HEK293 (cell line): Measurements from ENCODE around the gene ASCL4.

Experiments used
- BCL6B ChIP-seq: fragments of 450-650 bp; formaldehyde crosslinking; IDR thresholded peaks from 2 replicates; pipeline ENCODE4 v1.5.1; 2017; ENCODE audit warnings: missing biosample characterization, missing genetic modification characterization
- IKZF3 ChIP-seq: fragments of 450-650 bp; IDR thresholded peaks from 2 replicates; pipeline ENCODE4 v1.5.0; 2018; ENCODE audit warnings: missing biosample characterization, mild to moderate bottlenecking, missing genetic modification characterization, moderate library complexity
- KLF10 ChIP-seq: fragments of 450-650 bp; IDR thresholded peaks from 2 replicates; pipeline ENCODE4 v1.5.1; 2018; ENCODE audit warnings: missing biosample characterization, mild to moderate bottlenecking, missing genetic modification characterization
- OSR2 ChIP-seq: fragments of 450-650 bp; formaldehyde crosslinking; IDR thresholded peaks from 2 replicates; pipeline ENCODE4 v1.5.1; 2016; ENCODE audit warnings: missing biosample characterization, missing genetic modification characterization
- SCRT2 ChIP-seq: fragments of 450-650 bp; formaldehyde crosslinking; IDR thresholded peaks from 2 replicates; pipeline ENCODE4 v1.5.1; 2016; ENCODE audit warnings: missing biosample characterization, missing genetic modification characterization
- ZBTB17 ChIP-seq: fragments of 450-650 bp; formaldehyde crosslinking; IDR thresholded peaks from 2 replicates; pipeline ENCODE4 v1.5.1; 2016; ENCODE audit warnings: missing biosample characterization, missing genetic modification characterization
- ZBTB48 ChIP-seq: fragments of 450-650 bp; formaldehyde crosslinking; IDR thresholded peaks from 2 replicates; pipeline ENCODE4 v1.5.1; 2016; ENCODE audit warnings: missing biosample characterization, missing genetic modification characterization
- ZEB2 ChIP-seq: fragments of 450-650 bp; formaldehyde crosslinking; IDR thresholded peaks from 2 replicates; pipeline ENCODE4 v1.5.1; 2016; ENCODE audit warnings: missing biosample characterization, missing genetic modification characterization
- ZFP37 ChIP-seq: fragments of 450-650 bp; formaldehyde crosslinking; IDR thresholded peaks from 2 replicates; pipeline ENCODE4 v1.5.1; 2016; ENCODE audit warnings: missing biosample characterization, missing genetic modification characterization
- ZIC2 ChIP-seq: fragments of 450-650 bp; formaldehyde crosslinking; IDR thresholded peaks from 2 replicates; pipeline ENCODE4 v1.5.1; 2016; ENCODE audit warnings: missing biosample characterization, missing genetic modification characterization
- ZNF202 ChIP-seq: fragments of 450-650 bp; formaldehyde crosslinking; IDR thresholded peaks from 2 replicates; pipeline ENCODE4 v1.5.1; 2016; ENCODE audit warnings: missing biosample characterization, missing genetic modification characterization, borderline replicate concordance
- ZNF211 ChIP-seq: fragments of 450-650 bp; formaldehyde crosslinking; IDR thresholded peaks from 2 replicates; pipeline ENCODE4 v1.5.1; 2016; ENCODE audit warnings: low read depth, missing biosample characterization, missing genetic modification characterization
- ZNF341 ChIP-seq: fragments of 450-650 bp; formaldehyde crosslinking; IDR thresholded peaks from 2 replicates; pipeline ENCODE4; 2016; ENCODE audit warnings: low read depth, missing biosample characterization, missing genetic modification characterization
- ZNF391 ChIP-seq: fragments of 450-650 bp; formaldehyde crosslinking; IDR thresholded peaks from 2 replicates; pipeline ENCODE4 v1.5.1; 2016; ENCODE audit warnings: low read depth, missing biosample characterization, missing genetic modification characterization, borderline replicate concordance
- ZNF555 ChIP-seq: fragments of 450-650 bp; formaldehyde crosslinking; conservative IDR thresholded peaks from 2 replicates; pipeline ENCODE4 v1.5.1; 2017; ENCODE audit warnings: missing biosample characterization, mild to moderate bottlenecking, missing genetic modification characterization, inconsistent platforms
- ZNF560 ChIP-seq: fragments of 450-650 bp; formaldehyde crosslinking; IDR thresholded peaks from 2 replicates; pipeline ENCODE4 v1.5.1; 2017; ENCODE audit warnings: missing biosample characterization, missing genetic modification characterization, borderline replicate concordance
- ZNF610 ChIP-seq: fragments of 450-650 bp; formaldehyde crosslinking; IDR thresholded peaks from 2 replicates; pipeline ENCODE4 v1.5.1; 2016; ENCODE audit warnings: missing biosample characterization, missing genetic modification characterization, borderline replicate concordance
- ZNF645 ChIP-seq: fragments of 450-650 bp; formaldehyde crosslinking; IDR thresholded peaks from 2 replicates; pipeline ENCODE4; 2016; ENCODE audit warnings: missing biosample characterization, missing genetic modification characterization
- ZNF660 ChIP-seq: fragments of 450-650 bp; IDR thresholded peaks from 2 replicates; pipeline ENCODE4 v1.5.1; 2018; ENCODE audit warnings: missing biosample characterization, mild to moderate bottlenecking, missing genetic modification characterization
- ZNF76 ChIP-seq: fragments of 450-650 bp; formaldehyde crosslinking; IDR thresholded peaks from 2 replicates; pipeline ENCODE4; 2016; ENCODE audit warnings: low read depth, missing biosample characterization, missing genetic modification characterization, borderline replicate concordance
- ZNF791 ChIP-seq: fragments of 450-650 bp; formaldehyde crosslinking; IDR thresholded peaks from 2 replicates; pipeline ENCODE4 v1.5.1; 2016; ENCODE audit warnings: missing biosample characterization, missing genetic modification characterization
- ZSCAN30 ChIP-seq: fragments of 450-650 bp; IDR thresholded peaks from 2 replicates; pipeline ENCODE4 v1.5.1; 2018; ENCODE audit warnings: missing biosample characterization, mild to moderate bottlenecking, missing genetic modification characterization, moderate library complexity
- TF ChIP-seq, protein P1 (sequence below): fragments of 450-650 bp; formaldehyde crosslinking; conservative IDR thresholded peaks from 2 replicates; pipeline ENCODE4 v1.5.1; 2016; ENCODE audit warnings: low read depth, missing biosample characterization, missing genetic modification characterization
- TF ChIP-seq, protein P2 (sequence below): fragments of 450-650 bp; formaldehyde crosslinking; conservative IDR thresholded peaks from 2 replicates; pipeline ENCODE4 v1.5.1; 2016; ENCODE audit warnings: low read depth, missing biosample characterization, missing genetic modification characterization
- TF ChIP-seq, protein P3 (sequence below): fragments of 450-650 bp; formaldehyde crosslinking; IDR thresholded peaks from 2 replicates; pipeline ENCODE4 v1.5.1; 2017; ENCODE audit warnings: missing biosample characterization, missing genetic modification characterization
- TF ChIP-seq, protein P4 (sequence below): fragments of 450-650 bp; formaldehyde crosslinking; IDR thresholded peaks from 2 replicates; pipeline ENCODE4 v1.5.1; 2016; ENCODE audit warnings: missing biosample characterization, missing genetic modification characterization

The ASCL4 gene

DNA sequence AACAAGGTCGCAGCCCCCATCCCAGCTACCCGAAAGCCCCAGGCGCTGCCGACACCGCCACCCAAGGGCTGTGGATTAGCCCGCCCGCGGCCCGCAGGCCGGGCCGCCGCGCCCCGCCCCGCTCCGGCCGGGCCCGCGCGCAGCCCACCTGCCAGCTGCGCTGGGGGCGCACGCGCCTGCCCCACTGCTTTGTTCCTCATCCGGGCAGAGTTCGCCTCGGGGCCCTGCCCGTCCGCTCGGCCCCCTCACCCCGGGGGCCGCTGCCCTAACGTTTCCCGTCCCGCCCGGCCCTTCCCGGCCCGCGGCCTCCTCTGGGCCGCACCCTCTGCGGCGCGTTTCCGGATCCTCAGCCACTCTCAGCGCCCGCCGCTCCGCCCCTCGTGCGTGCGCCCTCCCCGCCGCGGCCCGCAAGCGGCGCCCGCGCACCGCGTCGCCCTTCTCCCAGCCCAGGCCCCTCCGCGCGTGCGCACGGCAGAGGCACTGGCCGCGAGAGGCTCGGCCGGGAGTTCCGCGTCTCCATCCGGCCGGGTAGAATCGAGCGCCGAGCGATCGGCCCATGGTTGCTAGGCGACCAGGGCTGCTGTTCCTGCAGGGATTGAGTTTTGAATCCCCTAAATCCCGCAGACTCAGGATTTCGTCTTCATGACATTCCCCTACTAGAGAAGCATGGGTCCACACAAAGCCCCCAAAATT lies 13.5 kb upstream of the ASCL4 start, which contains the start of gene PRDM4 (continued):
- TF ChIP-seq ZNF660 (tag by site-specific recombination) (peak; percentile 85), ZNF391 (tag by site-specific recombination) (no peak), ZBTB17 (tag by site-specific recombination) (peak; percentile 98), ZNF211 (tag by site-specific recombination) (no peak), ZNF202 (no peak), ZNF76 (tag by site-specific recombination) (no peak), ZSCAN30 (tag by site-specific recombination) (peak; percentile 79), ZNF341 (tag by site-specific recombination) (peak; percentile 90), ZBTB48 (tag by site-specific recombination) (peak; percentile 86; the same call in 1 of the 2 replicates), ZNF555 (no peak), ZIC2 (tag by site-specific recombination) (0 out of 2 replicates have a peak, but pooled peaks have one; percentile 25), BCL6B (tag by site-specific recombination) (no peak), SCRT2 (no peak), IKZF3 (tag by site-specific recombination) (0 out of 2 replicates have a peak, but pooled peaks have one; percentile 39), ZEB2 (tag by site-specific recombination) (no peak), ZNF791 (tag by site-specific recombination) (no peak), KLF10 (tag by site-specific recombination) (peak; percentile 83), ZNF610 (tag by site-specific recombination) (no peak), ZNF645 (tag by site-specific recombination) (no peak), ZFP37 (no peak), ZNF560 (no peak), OSR2 (tag by site-specific recombination) (no peak)
- TF ChIP-seq, protein P1, sequence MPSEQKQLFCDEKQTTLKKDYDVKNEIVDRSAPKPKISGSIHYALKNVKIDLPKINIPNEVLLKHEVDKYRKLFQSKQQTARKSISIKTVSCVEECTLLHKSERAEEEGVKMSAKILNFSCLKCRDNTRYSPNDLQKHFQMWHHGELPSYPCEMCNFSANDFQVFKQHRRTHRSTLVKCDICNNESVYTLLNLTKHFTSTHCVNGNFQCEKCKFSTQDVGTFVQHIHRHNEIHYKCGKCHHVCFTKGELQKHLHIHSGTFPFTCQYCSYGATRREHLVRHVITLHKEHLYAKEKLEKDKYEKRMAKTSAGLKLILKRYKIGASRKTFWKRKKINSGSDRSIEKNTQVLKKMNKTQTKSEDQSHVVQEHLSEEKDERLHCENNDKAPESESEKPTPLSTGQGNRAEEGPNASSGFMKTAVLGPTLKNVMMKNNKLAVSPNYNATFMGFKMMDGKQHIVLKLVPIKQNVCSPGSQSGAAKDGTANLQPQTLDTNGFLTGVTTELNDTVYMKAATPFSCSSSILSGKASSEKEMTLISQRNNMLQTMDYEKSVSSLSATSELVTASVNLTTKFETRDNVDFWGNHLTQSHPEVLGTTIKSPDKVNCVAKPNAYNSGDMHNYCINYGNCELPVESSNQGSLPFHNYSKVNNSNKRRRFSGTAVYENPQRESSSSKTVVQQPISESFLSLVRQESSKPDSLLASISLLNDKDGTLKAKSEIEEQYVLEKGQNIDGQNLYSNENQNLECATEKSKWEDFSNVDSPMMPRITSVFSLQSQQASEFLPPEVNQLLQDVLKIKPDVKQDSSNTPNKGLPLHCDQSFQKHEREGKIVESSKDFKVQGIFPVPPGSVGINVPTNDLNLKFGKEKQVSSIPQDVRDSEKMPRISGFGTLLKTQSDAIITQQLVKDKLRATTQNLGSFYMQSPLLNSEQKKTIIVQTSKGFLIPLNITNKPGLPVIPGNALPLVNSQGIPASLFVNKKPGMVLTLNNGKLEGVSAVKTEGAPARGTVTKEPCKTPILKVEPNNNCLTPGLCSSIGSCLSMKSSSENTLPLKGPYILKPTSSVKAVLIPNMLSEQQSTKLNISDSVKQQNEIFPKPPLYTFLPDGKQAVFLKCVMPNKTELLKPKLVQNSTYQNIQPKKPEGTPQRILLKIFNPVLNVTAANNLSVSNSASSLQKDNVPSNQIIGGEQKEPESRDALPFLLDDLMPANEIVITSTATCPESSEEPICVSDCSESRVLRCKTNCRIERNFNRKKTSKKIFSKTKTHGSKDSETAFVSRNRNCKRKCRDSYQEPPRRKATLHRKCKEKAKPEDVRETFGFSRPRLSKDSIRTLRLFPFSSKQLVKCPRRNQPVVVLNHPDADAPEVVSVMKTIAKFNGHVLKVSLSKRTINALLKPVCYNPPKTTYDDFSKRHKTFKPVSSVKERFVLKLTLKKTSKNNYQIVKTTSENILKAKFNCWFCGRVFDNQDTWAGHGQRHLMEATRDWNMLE (tag by site-specific recombination), result peak; percentile 27; the same call in 1 of the 2 replicates
- TF ChIP-seq, protein P2, sequence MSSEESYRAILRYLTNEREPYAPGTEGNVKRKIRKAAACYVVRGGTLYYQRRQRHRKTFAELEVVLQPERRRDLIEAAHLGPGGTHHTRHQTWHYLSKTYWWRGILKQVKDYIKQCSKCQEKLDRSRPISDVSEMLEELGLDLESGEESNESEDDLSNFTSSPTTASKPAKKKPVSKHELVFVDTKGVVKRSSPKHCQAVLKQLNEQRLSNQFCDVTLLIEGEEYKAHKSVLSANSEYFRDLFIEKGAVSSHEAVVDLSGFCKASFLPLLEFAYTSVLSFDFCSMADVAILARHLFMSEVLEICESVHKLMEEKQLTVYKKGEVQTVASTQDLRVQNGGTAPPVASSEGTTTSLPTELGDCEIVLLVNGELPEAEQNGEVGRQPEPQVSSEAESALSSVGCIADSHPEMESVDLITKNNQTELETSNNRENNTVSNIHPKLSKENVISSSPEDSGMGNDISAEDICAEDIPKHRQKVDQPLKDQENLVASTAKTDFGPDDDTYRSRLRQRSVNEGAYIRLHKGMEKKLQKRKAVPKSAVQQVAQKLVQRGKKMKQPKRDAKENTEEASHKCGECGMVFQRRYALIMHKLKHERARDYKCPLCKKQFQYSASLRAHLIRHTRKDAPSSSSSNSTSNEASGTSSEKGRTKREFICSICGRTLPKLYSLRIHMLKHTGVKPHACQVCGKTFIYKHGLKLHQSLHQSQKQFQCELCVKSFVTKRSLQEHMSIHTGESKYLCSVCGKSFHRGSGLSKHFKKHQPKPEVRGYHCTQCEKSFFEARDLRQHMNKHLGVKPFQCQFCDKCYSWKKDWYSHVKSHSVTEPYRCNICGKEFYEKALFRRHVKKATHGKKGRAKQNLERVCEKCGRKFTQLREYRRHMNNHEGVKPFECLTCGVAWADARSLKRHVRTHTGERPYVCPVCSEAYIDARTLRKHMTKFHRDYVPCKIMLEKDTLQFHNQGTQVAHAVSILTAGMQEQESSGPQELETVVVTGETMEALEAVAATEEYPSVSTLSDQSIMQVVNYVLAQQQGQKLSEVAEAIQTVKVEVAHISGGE, result peak; percentile 52
- TF ChIP-seq, protein P3, sequence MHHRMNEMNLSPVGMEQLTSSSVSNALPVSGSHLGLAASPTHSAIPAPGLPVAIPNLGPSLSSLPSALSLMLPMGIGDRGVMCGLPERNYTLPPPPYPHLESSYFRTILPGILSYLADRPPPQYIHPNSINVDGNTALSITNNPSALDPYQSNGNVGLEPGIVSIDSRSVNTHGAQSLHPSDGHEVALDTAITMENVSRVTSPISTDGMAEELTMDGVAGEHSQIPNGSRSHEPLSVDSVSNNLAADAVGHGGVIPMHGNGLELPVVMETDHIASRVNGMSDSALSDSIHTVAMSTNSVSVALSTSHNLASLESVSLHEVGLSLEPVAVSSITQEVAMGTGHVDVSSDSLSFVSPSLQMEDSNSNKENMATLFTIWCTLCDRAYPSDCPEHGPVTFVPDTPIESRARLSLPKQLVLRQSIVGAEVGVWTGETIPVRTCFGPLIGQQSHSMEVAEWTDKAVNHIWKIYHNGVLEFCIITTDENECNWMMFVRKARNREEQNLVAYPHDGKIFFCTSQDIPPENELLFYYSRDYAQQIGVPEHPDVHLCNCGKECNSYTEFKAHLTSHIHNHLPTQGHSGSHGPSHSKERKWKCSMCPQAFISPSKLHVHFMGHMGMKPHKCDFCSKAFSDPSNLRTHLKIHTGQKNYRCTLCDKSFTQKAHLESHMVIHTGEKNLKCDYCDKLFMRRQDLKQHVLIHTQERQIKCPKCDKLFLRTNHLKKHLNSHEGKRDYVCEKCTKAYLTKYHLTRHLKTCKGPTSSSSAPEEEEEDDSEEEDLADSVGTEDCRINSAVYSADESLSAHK (tag by site-specific recombination), result no peak
- TF ChIP-seq, protein P4, sequence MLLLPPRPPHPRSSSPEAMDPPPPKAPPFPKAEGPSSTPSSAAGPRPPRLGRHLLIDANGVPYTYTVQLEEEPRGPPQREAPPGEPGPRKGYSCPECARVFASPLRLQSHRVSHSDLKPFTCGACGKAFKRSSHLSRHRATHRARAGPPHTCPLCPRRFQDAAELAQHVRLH (tag by site-specific recombination), result no peak
